H1 (cell line): ENCODE data around the gene ARTN.

Experiments
- POLR2AphosphoS5 ChIP-seq: IDR thresholded peaks from 2 replicates; pipeline ENCODE4 v1.6.1; 2011; ENCODE audit warnings: low read depth, low read length
- RBBP5 ChIP-seq: IDR thresholded peaks from 2 replicates; pipeline ENCODE4 v1.7.1; 2012; ENCODE audit warnings: low read depth, mild to moderate bottlenecking, inconsistent platforms, low read length, moderate library complexity, borderline replicate concordance

DNA sequence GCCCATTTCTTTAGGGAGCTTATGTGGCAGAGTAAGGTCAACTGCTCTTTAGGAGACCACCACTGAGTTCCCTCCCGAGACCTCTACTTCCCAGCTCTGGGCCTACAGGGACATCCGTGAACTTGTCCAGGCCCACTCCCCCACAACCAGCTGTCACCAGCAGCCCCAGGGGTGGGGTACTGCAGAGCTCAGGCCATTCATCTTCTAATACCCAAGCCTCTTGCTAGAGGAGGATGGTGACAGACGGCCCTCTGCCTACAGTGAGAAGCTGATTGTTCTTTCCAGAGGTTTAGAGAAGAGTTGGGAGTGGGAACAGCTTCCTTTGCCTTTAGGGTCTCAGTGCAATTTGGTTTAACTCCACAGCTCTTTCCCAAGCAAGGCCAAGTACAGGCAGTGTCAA lies 33.2 kb upstream of the ARTN start:
- TF ChIP-seq POLR2AphosphoS5 (no peak), RBBP5 (no peak)
